HFFc6 (cell line): Measurements from ENCODE around the gene CTXN3. TPM values are rescaled to one million over a fixed set of nuclear protein-coding genes. Genes with fewer than 3 reads are reported as not detected.

Experiments
- DNase-seq: peaks from one replicate; pipeline ENCODE4 v3.0.0-alpha.2; 2018
- H3K27ac Mint-ChIP-seq: 2 replicates; pipeline ENCODE4 v1.8.0; 2020; ENCODE audit warnings: mild to moderate bottlenecking, mixed read lengths
- H3K27me3 Mint-ChIP-seq: 2 replicates; pipeline ENCODE4 v1.8.0; 2021; ENCODE audit warnings: mild to moderate bottlenecking, moderate library complexity, mixed read lengths; ENCODE audit not compliant: insufficient read depth
- H3K36me3 Mint-ChIP-seq: 2 replicates; pipeline ENCODE4 v1.8.0; 2021; ENCODE audit warnings: low read depth, mixed read lengths
- H3K4me1 Mint-ChIP-seq: 2 replicates; pipeline ENCODE4 v1.8.0; 2020; ENCODE audit warnings: low read depth, mixed read lengths
- H3K4me3 Mint-ChIP-seq: 2 replicates; pipeline ENCODE4 v1.8.0; 2020; ENCODE audit warnings: mild to moderate bottlenecking, moderate library complexity, mixed read lengths
- H3K9me3 Mint-ChIP-seq: 2 replicates; pipeline ENCODE4 v1.8.0; 2020; ENCODE audit warnings: mild to moderate bottlenecking, mixed read lengths
- total RNA-seq, 6 experiments: library from RNA; stranded (reverse); fragmentation: NEBNext Ultra II Directional; extraction: Animal tissue kit (Norgen Biotek cat#: 25700); gene quantifications; 2 replicates in 1 of 6; 3 replicates in 5 of 6; pipeline ENCODE4 v1.2.3, GENCODE V29; 2021
- TF ChIP-seq, protein P1 (sequence below): fragments of 200-600 bp; sonication (generic); IDR thresholded peaks from 2 replicates; pipeline ENCODE4 v1.5.0; 2021; ENCODE audit warnings: antibody characterized with exemption, mild to moderate bottlenecking

CTXN3 gene
- total RNA-seq, 6 experiments from 2014 or later = not detected

DNA sequence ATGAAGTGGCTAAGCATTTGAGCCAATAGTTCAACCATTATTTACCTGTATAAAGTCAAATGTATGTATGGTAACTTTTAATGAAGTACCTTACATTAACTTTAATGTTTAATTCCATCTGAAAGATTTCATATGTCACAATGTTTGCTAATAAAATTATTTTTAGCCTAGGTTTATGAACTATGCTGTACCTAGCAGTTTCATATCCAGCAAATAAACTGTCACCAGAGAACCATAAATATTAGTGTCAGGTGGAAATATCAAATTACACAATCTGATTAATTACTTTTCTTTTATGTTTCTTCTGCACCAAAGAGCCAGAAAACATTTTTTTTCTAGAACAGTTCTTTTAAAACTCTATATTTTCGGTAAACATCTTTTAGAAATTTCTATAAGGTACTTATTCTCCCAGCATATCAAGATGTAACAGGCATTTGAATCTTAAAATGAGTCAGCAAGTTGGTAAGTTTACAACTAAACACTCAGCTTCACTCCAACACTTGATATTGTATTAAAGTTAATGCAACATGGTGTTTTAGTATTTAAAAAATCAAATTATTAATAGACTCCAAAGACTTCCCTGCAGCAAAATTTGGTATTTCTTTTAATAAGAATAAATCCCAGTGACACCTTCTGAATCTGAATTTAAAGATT lies 45.8 kb downstream of the CTXN3 start:
- TF ChIP-seq, protein P1, sequence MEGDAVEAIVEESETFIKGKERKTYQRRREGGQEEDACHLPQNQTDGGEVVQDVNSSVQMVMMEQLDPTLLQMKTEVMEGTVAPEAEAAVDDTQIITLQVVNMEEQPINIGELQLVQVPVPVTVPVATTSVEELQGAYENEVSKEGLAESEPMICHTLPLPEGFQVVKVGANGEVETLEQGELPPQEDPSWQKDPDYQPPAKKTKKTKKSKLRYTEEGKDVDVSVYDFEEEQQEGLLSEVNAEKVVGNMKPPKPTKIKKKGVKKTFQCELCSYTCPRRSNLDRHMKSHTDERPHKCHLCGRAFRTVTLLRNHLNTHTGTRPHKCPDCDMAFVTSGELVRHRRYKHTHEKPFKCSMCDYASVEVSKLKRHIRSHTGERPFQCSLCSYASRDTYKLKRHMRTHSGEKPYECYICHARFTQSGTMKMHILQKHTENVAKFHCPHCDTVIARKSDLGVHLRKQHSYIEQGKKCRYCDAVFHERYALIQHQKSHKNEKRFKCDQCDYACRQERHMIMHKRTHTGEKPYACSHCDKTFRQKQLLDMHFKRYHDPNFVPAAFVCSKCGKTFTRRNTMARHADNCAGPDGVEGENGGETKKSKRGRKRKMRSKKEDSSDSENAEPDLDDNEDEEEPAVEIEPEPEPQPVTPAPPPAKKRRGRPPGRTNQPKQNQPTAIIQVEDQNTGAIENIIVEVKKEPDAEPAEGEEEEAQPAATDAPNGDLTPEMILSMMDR = no peak
- DNase-seq = no peak
- Mint-ChIP-seq H3K27ac (no peak overlapping the region), H3K4me3 (no peak overlapping the region), H3K27me3 (peaks cover 14% of the 10 kb centered on the region; the same call in 1 of the 2 replicates), H3K4me1 (peaks cover 31% of the 10 kb centered on the region), H3K36me3 (no peaks in the 10 kb centered on the region), H3K9me3 (no peaks in the 10 kb centered on the region)

DNA sequence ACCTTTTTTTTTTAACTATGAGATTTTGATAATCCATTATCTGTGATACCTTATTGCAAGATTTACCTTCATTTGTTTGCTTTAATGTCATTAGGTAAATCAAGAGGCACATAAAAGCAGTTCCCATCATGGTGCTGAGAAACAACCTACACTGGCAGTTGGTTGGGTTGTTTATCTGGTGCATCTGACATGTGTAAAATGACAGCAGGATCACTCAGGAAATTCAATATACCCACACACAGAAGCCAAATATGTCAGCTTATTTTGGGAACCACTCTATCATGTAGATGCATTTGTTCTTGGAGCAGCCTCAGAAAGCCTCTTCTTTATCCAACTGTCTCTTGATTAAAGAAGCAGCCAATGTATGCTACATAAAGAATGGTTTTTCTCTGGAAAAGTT lies 46.5 kb downstream of the CTXN3 start:
- H3K4me3 Mint-ChIP-seq = no peak overlapping the region
- peaks cover 18% of the 10 kb centered on the region for H3K27me3 Mint-ChIP-seq
- peaks cover 31% of the 10 kb centered on the region for H3K4me1 Mint-ChIP-seq
- no peak overlapping the region for H3K27ac Mint-ChIP-seq
- DNase-seq = no peak
- H3K36me3 Mint-ChIP-seq = no peaks in the 10 kb centered on the region
- TF ChIP-seq, protein P1 = no peak
- no peaks in the 10 kb centered on the region for H3K9me3 Mint-ChIP-seq

DNA sequence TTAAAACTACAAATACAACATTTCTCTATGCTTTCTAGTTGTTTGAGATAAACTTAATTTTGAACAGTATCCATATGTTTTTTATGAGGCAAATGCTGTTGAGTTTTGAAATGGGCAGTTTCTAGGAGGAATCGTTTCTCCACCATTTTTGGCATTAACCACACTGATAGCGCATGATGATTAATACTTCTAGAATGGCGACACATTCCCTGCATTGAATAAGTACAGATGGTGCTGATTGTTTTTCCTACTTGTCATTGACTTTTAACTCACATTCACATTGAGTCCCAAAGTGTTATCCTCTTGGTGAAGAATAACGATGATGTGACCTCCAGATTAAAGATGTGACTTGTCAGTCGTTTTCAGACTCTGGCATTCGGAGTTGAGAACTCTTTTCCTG lies 47.8 kb downstream of the CTXN3 start:
- no peak overlapping the region for H3K27ac Mint-ChIP-seq
- DNase-seq = peak; percentile 37

DNA sequence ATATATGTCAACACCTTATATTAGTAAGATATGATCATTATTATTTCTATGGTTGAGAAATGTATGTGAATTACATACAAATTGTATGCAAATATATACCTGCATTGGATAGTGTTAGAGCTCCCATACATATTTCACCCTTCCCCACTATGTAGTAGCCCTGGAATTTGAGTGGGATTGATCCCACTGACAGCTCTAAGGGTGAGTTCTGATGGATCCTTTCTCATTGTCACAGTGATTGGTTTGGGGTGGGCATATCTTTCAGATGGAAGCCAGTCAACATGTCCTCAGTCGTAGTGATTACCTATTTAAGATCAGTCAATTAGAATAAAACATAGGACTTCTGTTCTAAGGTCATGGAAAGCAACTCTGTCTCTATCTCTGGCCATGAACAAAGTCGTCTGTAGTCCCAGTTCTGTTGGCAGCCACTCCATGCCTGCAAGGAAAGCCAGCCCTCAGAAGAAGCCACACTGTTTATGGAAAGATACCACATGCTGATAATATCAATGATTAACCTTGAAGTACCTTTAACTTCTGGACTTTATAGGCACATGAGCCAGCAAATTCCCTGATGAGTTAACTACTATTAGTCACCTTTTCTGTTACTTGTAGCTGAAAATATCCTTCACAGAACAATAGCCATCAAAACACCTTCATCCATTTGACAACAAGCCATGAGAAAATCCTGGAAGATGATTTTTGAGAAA lies 49.2 kb downstream of the CTXN3 start:
- Mint-ChIP-seq H3K4me3 (no peak overlapping the region), H3K36me3 (no peaks in the 10 kb centered on the region), H3K27ac (no peak overlapping the region), H3K4me1 (peaks cover 31% of the 10 kb centered on the region), H3K27me3 (peaks cover 20% of the 10 kb centered on the region), H3K9me3 (no peaks in the 10 kb centered on the region)
- TF ChIP-seq, protein P1 = no peak
- peak; percentile 53 for DNase-seq

More for the DNA sequence above, 47.8 kb downstream of the CTXN3 start:
- Mint-ChIP-seq H3K4me1 (peaks cover 31% of the 10 kb centered on the region), H3K27me3 (peaks cover 17% of the 10 kb centered on the region), H3K9me3 (no peaks in the 10 kb centered on the region), H3K36me3 (no peaks in the 10 kb centered on the region), H3K4me3 (peak overlapping the region; percentile 18; the same call in 1 of the 2 replicates)
- TF ChIP-seq, protein P1 = no peak

DNA sequence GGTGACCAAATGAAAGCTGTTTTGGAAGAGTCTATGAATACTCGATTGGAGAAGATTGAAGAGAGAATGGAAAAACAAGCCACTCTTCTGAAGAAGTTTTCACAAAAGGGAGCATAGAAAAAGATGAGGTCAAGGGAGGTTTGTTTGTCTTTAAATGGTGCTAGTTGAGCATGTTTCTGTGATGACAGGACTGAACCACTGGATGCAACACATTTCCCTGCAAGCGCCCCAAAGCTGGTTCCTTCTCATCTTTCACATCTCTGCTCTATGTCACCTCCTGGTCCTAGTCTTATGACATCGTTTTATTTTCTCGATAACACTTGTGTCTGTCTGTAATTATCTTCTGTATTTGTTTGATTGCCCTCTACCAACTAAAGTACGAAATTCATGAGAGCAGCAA lies 50.5 kb downstream of the CTXN3 start:
- no peaks in the 10 kb centered on the region for H3K9me3 Mint-ChIP-seq
- DNase-seq = no peak
- no peaks in the 10 kb centered on the region for H3K36me3 Mint-ChIP-seq
- peaks cover 31% of the 10 kb centered on the region for H3K4me1 Mint-ChIP-seq
- TF ChIP-seq, protein P1 = no peak
- no peak overlapping the region for H3K4me3 Mint-ChIP-seq
- H3K27me3 Mint-ChIP-seq = peaks cover 20% of the 10 kb centered on the region
- no peak overlapping the region for H3K27ac Mint-ChIP-seq
